Measurements from ENCODE around the gene NOTCH1. TPM values are rescaled to one million over a fixed set of nuclear protein-coding genes. Genes with fewer than 3 reads are reported as not detected.

Gene NOTCH1
- total and polyA plus RNA-seq, 2 of the 8 experiments (the other 6 are each of a cell fraction or from before 2014, with no cell fraction given), result 6.9 to 55.6 TPM

GRCh38 chr9:136517012-136517743 is 28.7 kb downstream of the NOTCH1 start (continued):
- TF ChIP-seq SAP30 (IDR thresholded peaks at IDR 0.05; ENCODE audit: insufficient read depth, insufficient replicate concordance, low read length), result no peak
- TF ChIP-seq SIX5 (IDR thresholded peaks at IDR 0.05; ENCODE audit: low read depth, low read length), result no peak
- TF ChIP-seq TCF12 (IDR thresholded peaks at IDR 0.05; ENCODE audit: low read depth, low read length), result no peak
- TF ChIP-seq E2F6 (IDR thresholded peaks at IDR 0.05), result no peak
- no peak for TF ChIP-seq CTBP2 (IDR thresholded peaks at IDR 0.05; ENCODE audit: borderline replicate concordance, insufficient read depth, insufficient read length, low read length)
- TF ChIP-seq HDAC6 (IDR thresholded peaks at IDR 0.05; ENCODE audit: low read depth, low read length), result no peak
- TF ChIP-seq SIRT6 (IDR thresholded peaks at IDR 0.05; ENCODE audit: low read length), result no peak
- no peak for TF ChIP-seq BCL11A (IDR thresholded peaks at IDR 0.05; ENCODE audit: low read depth in 2 of 2, low read length in 2 of 2)
- no peak for TF ChIP-seq CTCF (IDR thresholded peaks at IDR 0.05; ENCODE audit: control extremely low read depth in 1 of 3, insufficient read depth in 1 of 3, low read depth in 1 of 3, low read length in 3 of 3)
- TF ChIP-seq FOSL1 (IDR thresholded peaks at IDR 0.05; ENCODE audit: insufficient read depth, low read depth, low read length), result no peak
